Cardiac muscle cell (in vitro differentiated cells and primary cell): ENCODE results near the gene BRSK1. TPM values are rescaled to one million over a fixed set of nuclear protein-coding genes. Genes with fewer than 3 reads are reported as not detected.

Source experiments
- DNase-seq, 2 donors: peaks; one replicate each; pipeline versions ENCODE4 v3.0.0 to v3.0.0-alpha.2; 2010 to 2017; ENCODE audit warnings: low read depth in 1 of 2, low spot score in 1 of 2
- H3K27ac ChIP-seq: fragments of 200-600 bp; sonication (generic); 2 replicates; pipeline ENCODE4 v1.5.1; 2016
- H3K27me3 ChIP-seq: fragments of 200-600 bp; sonication (generic); 2 replicates; pipeline ENCODE4 v1.6.0; 2016; ENCODE audit warnings: control low read depth
- H3K36me3 ChIP-seq: fragments of 200-600 bp; sonication (generic); 2 replicates; pipeline ENCODE4 v1.5.1; 2016; ENCODE audit warnings: control low read depth
- H3K4me1 ChIP-seq: fragments of 200-600 bp; sonication (generic); 2 replicates; pipeline ENCODE4 v1.8.1; 2017; ENCODE audit warnings: low read depth, mild to moderate bottlenecking, mixed run types
- H3K4me3 ChIP-seq: fragments of 200-600 bp; sonication (generic); 2 replicates; pipeline ENCODE4 v1.5.1; 2016; ENCODE audit warnings: mild to moderate bottlenecking
- H3K9me3 ChIP-seq: fragments of 200-600 bp; sonication (generic); 2 replicates; pipeline ENCODE4 v1.5.1; 2017; ENCODE audit warnings: low read depth, mild to moderate bottlenecking, control low read depth
- CTCF ChIP-seq: IDR thresholded peaks from 2 replicates; pipeline ENCODE4 v1.5.1; 2012; ENCODE audit warnings: low read depth, mild to moderate bottlenecking, low read length
- polyA plus RNA-seq: library from polyadenylated mRNA; unstranded; fragments of >200 nt; fragmentation: Nextera tagmentation; extraction: Ambion mirVana; gene quantifications from 2 replicates; pipeline ENCODE4 v1.2.1, GENCODE V29; 2016
- total RNA-seq: library from RNA; depleted of rRNA; stranded (reverse); fragments of >200 nt; gene quantifications from 2 replicates; pipeline ENCODE4 v1.2.3, GENCODE V29; 2016

BRSK1 gene
- total and polyA plus RNA-seq, 2 experiments from 2014 or later, result 3.5 to 34.4 TPM

DNA sequence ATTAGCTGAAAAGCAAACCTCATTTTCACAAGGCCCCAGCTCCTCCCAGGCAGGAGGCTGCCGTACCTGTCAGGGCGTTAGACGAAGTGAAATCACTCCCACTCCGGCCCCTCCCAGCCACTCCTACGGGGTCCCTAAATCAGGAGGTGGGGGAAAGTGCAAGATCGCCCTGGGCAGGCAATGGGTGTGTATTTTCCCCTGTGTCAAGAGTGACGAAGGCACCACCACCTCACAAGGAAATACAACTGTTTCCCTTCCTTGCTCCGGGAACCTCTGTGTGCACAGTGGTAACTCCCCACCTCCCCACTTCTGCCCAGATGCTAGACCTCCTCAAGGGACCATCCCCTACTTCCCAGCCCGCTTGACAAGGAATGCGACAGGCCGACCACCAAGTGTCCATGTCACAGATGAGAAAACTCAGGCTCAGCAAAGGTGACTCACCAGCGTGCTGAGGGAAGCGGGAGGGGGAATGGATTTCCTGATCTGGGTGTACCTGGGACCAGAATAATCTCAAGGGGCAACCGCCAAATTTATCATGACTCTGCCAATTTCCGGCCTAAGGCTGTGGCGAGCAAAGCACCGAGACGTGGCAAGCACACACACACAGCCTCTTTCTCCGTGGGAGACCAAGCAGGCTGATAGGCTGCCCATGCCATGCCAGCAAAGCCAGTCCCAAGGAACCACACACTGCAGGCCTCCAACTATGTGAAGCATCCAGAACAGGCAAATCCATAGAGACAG, 32.3 kb upstream of the BRSK1 start:
- no peak overlapping the region for H3K4me3 ChIP-seq
- DNase-seq, result peak in 1 of 2 donors; percentile 55
- peaks cover 9% of the 10 kb centered on the region for H3K4me1 ChIP-seq

GRCh38 chr19:55252760-55253663, 30.8 kb upstream of the BRSK1 start:
- no peak for TF ChIP-seq CTCF
- H3K4me1 ChIP-seq, result peaks cover 20% of the 10 kb centered on the region
- H3K27me3 ChIP-seq, result no peaks in the 10 kb centered on the region
- no peaks in the 10 kb centered on the region for H3K36me3 ChIP-seq
- no peak overlapping the region for H3K4me3 ChIP-seq
- DNase-seq, result no peak
- H3K27ac ChIP-seq, result no peak overlapping the region
- H3K9me3 ChIP-seq, result no peaks in the 10 kb centered on the region

More for the DNA sequence above, 32.3 kb upstream of the BRSK1 start:
- Histone ChIP-seq H3K27ac (no peak overlapping the region), H3K9me3 (no peaks in the 10 kb centered on the region), H3K27me3 (no peaks in the 10 kb centered on the region), H3K36me3 (peaks cover 5% of the 10 kb centered on the region)
- TF ChIP-seq CTCF, result no peak

DNA sequence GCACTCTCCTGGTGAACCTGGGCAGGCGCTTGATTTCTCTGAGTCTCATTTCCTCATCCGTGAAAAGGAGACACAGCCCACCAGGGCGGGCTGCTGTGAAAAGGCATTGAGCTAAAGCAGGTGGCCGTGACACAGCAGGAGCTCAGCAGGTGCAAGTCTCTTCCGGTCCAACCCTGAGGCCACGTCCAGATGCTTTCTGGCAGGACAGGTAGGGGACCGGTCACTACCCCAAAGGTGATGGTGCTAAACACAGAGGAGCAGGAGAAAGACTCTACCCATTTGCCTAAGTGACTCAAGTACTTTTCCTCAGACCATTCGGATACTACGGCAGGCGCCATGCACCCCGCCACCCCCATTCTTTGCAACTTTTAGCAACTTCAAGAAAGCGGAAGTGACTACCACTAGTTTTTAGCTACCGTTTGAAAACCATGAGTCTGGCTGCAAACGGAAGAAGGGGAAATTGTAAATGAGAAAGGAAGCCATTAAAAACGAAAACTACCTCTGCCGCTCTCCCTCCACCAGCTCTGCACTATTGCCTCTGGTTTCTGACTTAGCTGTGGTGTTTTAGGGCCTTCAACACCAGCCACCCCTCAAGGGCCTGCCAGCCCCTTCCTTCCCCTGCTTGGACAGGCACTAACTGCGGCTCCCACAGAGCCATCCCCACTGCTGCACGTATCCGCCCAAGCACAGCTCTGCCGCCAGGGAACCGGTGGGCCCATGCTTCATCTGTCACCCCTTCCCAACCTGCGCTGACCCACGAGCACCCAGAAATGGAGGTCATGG, 29.8 kb upstream of the BRSK1 start:
- Histone ChIP-seq H3K4me1 (peaks cover 12% of the 10 kb centered on the region), H3K27ac (no peak overlapping the region)

DNA sequence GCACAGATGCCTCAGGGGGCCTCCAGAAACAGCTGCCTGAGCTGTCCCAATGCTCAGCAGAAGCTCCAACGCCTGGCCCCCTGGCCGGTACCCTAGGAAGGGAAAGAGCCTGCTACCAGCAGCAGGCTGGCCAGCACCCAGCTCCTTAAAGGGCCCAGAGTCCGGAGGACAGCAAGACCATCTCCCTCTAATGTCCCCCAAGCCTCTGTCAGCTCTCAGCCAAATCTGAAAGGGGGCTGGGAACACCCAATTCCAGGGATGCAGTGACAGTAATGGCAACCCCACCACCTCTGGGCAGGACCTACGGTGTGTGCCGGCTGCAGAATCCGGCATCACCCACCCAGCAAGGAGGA, 29.2 kb upstream of the BRSK1 start:
- H3K27me3 ChIP-seq, result no peaks in the 10 kb centered on the region
- no peak overlapping the region for H3K27ac ChIP-seq
- DNase-seq, result no peak
- H3K36me3 ChIP-seq, result no peaks in the 10 kb centered on the region
- TF ChIP-seq CTCF, result no peak
- H3K4me1 ChIP-seq, result peaks cover 12% of the 10 kb centered on the region
- H3K9me3 ChIP-seq, result no peaks in the 10 kb centered on the region
- no peak overlapping the region for H3K4me3 ChIP-seq

More for the DNA sequence above, 29.8 kb upstream of the BRSK1 start:
- H3K4me3 ChIP-seq, result no peak overlapping the region
- no peaks in the 10 kb centered on the region for H3K27me3 ChIP-seq
- no peak for DNase-seq
- no peaks in the 10 kb centered on the region for H3K36me3 ChIP-seq
- no peak for TF ChIP-seq CTCF
- no peaks in the 10 kb centered on the region for H3K9me3 ChIP-seq

DNA sequence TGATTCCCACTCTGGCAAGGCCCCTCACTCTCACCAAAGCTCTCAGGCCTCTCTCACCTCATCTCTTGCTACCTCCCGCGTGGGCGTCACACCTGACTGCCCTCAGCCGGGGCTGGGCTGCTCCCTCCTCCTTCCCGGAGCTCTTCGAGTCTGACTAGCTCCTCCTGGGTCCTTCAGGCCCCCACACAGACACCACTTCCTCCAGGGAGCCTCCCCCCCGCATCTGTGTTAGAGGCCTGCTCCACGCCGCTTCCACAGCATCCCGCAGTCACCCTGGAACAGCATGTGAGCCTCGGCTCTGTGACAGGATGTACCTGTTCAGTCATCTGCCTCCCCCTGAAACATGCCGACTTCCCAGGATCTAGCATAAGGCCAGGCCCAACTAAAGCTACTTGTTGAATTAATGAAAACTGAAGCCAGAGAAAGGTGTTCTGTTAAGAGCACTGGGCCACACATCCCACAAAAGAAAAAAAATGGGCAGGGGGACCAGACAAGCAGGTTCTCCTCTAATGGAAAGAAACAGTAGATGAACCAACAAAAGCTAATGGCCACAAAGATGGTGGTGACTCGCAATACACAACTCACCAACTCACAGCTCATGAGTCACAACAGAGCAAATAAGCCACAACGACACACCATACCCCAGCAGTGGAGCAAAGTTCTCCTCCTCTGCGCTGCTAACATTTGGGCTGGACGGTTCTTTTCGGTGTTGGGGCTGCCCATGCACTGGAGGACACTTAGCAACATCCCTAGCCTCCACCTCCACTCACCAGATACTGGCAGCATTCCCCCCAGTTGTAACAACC, 28.0 kb upstream of the BRSK1 start:
- no peaks in the 10 kb centered on the region for H3K9me3 ChIP-seq
- H3K4me3 ChIP-seq, result no peak overlapping the region
- peaks cover 15% of the 10 kb centered on the region for H3K4me1 ChIP-seq
- no peaks in the 10 kb centered on the region for H3K27me3 ChIP-seq
- H3K36me3 ChIP-seq, result no peaks in the 10 kb centered on the region
- DNase-seq, result peak in 1 of 2 donors; percentile 5
- TF ChIP-seq CTCF, result no peak
- H3K27ac ChIP-seq, result no peak overlapping the region
